HUES64 (cell line): ENCODE measurements around the gene DNAI2.
"Not testable (repeated sequence)": the region's sequence is repeated elsewhere in the genome, so short reads cannot be mapped to it uniquely, and the experiment has no call there.

Experiments used
- H3K27ac ChIP-seq: 2 replicates; pipeline ENCODE4 v1.7.0; 2013; ENCODE audit warnings: low read depth, low read length, inconsistent platforms
- H3K27me3 ChIP-seq: 2 replicates; pipeline ENCODE4 v1.6.1; 2013; ENCODE audit warnings: mild to moderate bottlenecking, low read length; ENCODE audit not compliant: insufficient read depth
- H3K36me3 ChIP-seq: 2 replicates; pipeline ENCODE4 v1.6.1; 2013; ENCODE audit warnings: mild to moderate bottlenecking, low read length; ENCODE audit not compliant: insufficient read depth
- H3K4me1 ChIP-seq: 2 replicates; pipeline ENCODE4 v1.6.1; 2013; ENCODE audit warnings: mild to moderate bottlenecking, low read length, moderate library complexity; ENCODE audit not compliant: insufficient read depth
- H3K4me3 ChIP-seq: 2 replicates; pipeline ENCODE4 v1.5.1; 2013; ENCODE audit warnings: mild to moderate bottlenecking, low read length, moderate library complexity
- H3K9ac ChIP-seq: 2 replicates; pipeline ENCODE4 v1.6.1; 2013; ENCODE audit warnings: mild to moderate bottlenecking, low read depth, low read length
- H3K9me3 ChIP-seq: 2 replicates; pipeline ENCODE4 v1.6.1; 2013; ENCODE audit warnings: low read depth, low read length; ENCODE audit not compliant: insufficient read depth
- WGBS: fragments of 150-250, 120-280 bp; methylation state at CpG from one replicate; pipeline ENCODE4 v1.1.7; 2013; ENCODE audit warnings: missing lambda C conversion rate; 5-methylcytosine and 5-hydroxymethylcytosine counted together

The DNAI2 gene

GRCh38 chr17:74279617-74280016 lies 5.6 kb downstream of the DNAI2 start:
- H3K9ac ChIP-seq, H3K4me3 ChIP-seq, H3K36me3 ChIP-seq, H3K9me3 ChIP-seq, H3K27ac ChIP-seq, H3K27me3 ChIP-seq, H3K4me1 ChIP-seq: not testable (repeated sequence)
- WGBS, result 94% methylated on average over 7 of the region's 7 CpGs

- H3K9ac ChIP-seq, result no peak overlapping the region
- H3K4me3 ChIP-seq, result no peak overlapping the region
- H3K9me3 ChIP-seq, result no peaks in the 10 kb centered on the region
- H3K36me3 ChIP-seq, result no peaks in the 10 kb centered on the region
- no peak overlapping the region for H3K27ac ChIP-seq
- H3K4me1 ChIP-seq, result no peaks in the 10 kb centered on the region; the same call in 1 of the 2 replicates
- peaks cover 1% of the 10 kb centered on the region; the same call in 1 of the 2 replicates for H3K27me3 ChIP-seq
- WGBS, result 87% methylated on average over 9 of the region's 9 CpGs
Observed at GRCh38 chr17:74280093-74280513, 6.1 kb downstream of the DNAI2 start.

GRCh38 chr17:74281799-74282198 lies 7.8 kb downstream of the DNAI2 start:
- no peak overlapping the region for H3K9ac ChIP-seq
- no peaks in the 10 kb centered on the region for H3K36me3 ChIP-seq
- 95% methylated on average over 20 of the region's 20 CpGs for WGBS
- H3K27ac ChIP-seq, result no peak overlapping the region
- H3K9me3 ChIP-seq, result no peaks in the 10 kb centered on the region
- H3K4me1 ChIP-seq, result no peaks in the 10 kb centered on the region; the same call in 1 of the 2 replicates
- no peak overlapping the region for H3K4me3 ChIP-seq
- H3K27me3 ChIP-seq, result no peaks in the 10 kb centered on the region

- H3K4me3 ChIP-seq, H3K27me3 ChIP-seq, H3K36me3 ChIP-seq, H3K4me1 ChIP-seq, H3K27ac ChIP-seq, H3K9ac ChIP-seq, H3K9me3 ChIP-seq: not testable (repeated sequence)
- 93% methylated on average over 4 of the region's 4 CpGs for WGBS
Observed at GRCh38 chr17:74282274-74282586, 8.2 kb downstream of the DNAI2 start.

- Histone ChIP-seq H3K9me3 (no peaks in the 10 kb centered on the region), H3K9ac (no peak overlapping the region), H3K27me3 (no peaks in the 10 kb centered on the region), H3K4me3 (no peak overlapping the region), H3K27ac (no peak overlapping the region), H3K36me3 (no peaks in the 10 kb centered on the region), H3K4me1 (no peaks in the 10 kb centered on the region)
- 84% methylated on average over 7 of the region's 9 CpGs for WGBS
Observed at GRCh38 chr17:74282587-74283370, 8.7 kb downstream of the DNAI2 start.

- Histone ChIP-seq H3K9ac (no peak overlapping the region), H3K9me3 (no peaks in the 10 kb centered on the region), H3K27ac (no peak overlapping the region), H3K4me3 (no peak overlapping the region), H3K27me3 (no peaks in the 10 kb centered on the region), H3K36me3 (no peaks in the 10 kb centered on the region), H3K4me1 (no peaks in the 10 kb centered on the region)
- WGBS, result 89% methylated on average over 4 of the region's 4 CpGs
Observed at GRCh38 chr17:74283371-74283673, 9.3 kb downstream of the DNAI2 start.

- Histone ChIP-seq H3K36me3 (no peaks in the 10 kb centered on the region), H3K4me3 (no peak overlapping the region), H3K4me1 (no peaks in the 10 kb centered on the region), H3K9me3 (no peaks in the 10 kb centered on the region), H3K27ac (no peak overlapping the region), H3K27me3 (no peaks in the 10 kb centered on the region), H3K9ac (no peak overlapping the region)
- 86% methylated on average over 14 of the region's 14 CpGs for WGBS
Observed at GRCh38 chr17:74287031-74287602, 13.1 kb downstream of the DNAI2 start.

- Histone ChIP-seq H3K9me3 (no peaks in the 10 kb centered on the region), H3K27me3 (no peaks in the 10 kb centered on the region), H3K4me3 (no peak overlapping the region), H3K4me1 (no peaks in the 10 kb centered on the region), H3K36me3 (no peaks in the 10 kb centered on the region), H3K27ac (no peak overlapping the region), H3K9ac (no peak overlapping the region)
- WGBS, result 80% methylated on average over 5 of the region's 5 CpGs
Observed at GRCh38 chr17:74288785-74289184, 14.8 kb downstream of the DNAI2 start.

GRCh38 chr17:74289688-74290087 lies 15.7 kb downstream of the DNAI2 start:
- no peaks in the 10 kb centered on the region for H3K4me1 ChIP-seq
- 90% methylated on average over 11 of the region's 11 CpGs for WGBS
- H3K27ac ChIP-seq, result no peak overlapping the region
- no peak overlapping the region for H3K9ac ChIP-seq
- no peak overlapping the region for H3K4me3 ChIP-seq
- no peaks in the 10 kb centered on the region for H3K27me3 ChIP-seq
- H3K36me3 ChIP-seq, result no peaks in the 10 kb centered on the region
- H3K9me3 ChIP-seq, result no peaks in the 10 kb centered on the region

- no peak overlapping the region for H3K4me3 ChIP-seq
- H3K9me3 ChIP-seq, result no peaks in the 10 kb centered on the region
- no peaks in the 10 kb centered on the region for H3K4me1 ChIP-seq
- no peaks in the 10 kb centered on the region for H3K36me3 ChIP-seq
- H3K9ac ChIP-seq, result no peak overlapping the region
- WGBS, result 93% methylated on average over 11 of the region's 11 CpGs
- H3K27ac ChIP-seq, result no peak overlapping the region
- no peaks in the 10 kb centered on the region for H3K27me3 ChIP-seq
Observed at GRCh38 chr17:74290340-74290739, 16.3 kb downstream of the DNAI2 start.

- Histone ChIP-seq H3K36me3 (no peaks in the 10 kb centered on the region), H3K4me3 (no peak overlapping the region), H3K27me3 (no peaks in the 10 kb centered on the region), H3K4me1 (no peaks in the 10 kb centered on the region), H3K9ac (no peak overlapping the region), H3K27ac (no peak overlapping the region), H3K9me3 (no peaks in the 10 kb centered on the region)
- 95% methylated on average over 10 of the region's 10 CpGs for WGBS
Observed at GRCh38 chr17:74292495-74292894, 18.5 kb downstream of the DNAI2 start.
